Skeletal muscle tissue (tissue), 4 donors: ENCODE data around the gene ANKHD1. TPM values are rescaled to one million over a fixed set of nuclear protein-coding genes. Genes with fewer than 3 reads are reported as not detected.

ENCODE experiments used
- H3K27ac ChIP-seq: one replicate; pipeline ENCODE4 v1.7.0; 2013; ENCODE audit warnings: mild to moderate bottlenecking, low read depth, low read length, inconsistent platforms
- H3K27me3 ChIP-seq, 3 donors: one replicate each; pipeline ENCODE4 v1.7.0; 2013; ENCODE audit warnings: low read length in 3 of 3; ENCODE audit not compliant: control insufficient read depth in 3 of 3, insufficient read depth in 3 of 3
- H3K36me3 ChIP-seq, 3 donors: one replicate each; pipeline ENCODE4 v1.7.0; 2013; ENCODE audit warnings: low read length in 3 of 3; ENCODE audit not compliant: control insufficient read depth in 3 of 3, insufficient read depth in 3 of 3
- H3K4me1 ChIP-seq, 3 donors: one replicate each; pipeline ENCODE4 v1.7.0; 2013; ENCODE audit warnings: low read length in 3 of 3, mild to moderate bottlenecking in 3 of 3; ENCODE audit not compliant: control insufficient read depth in 3 of 3, insufficient read depth in 3 of 3
- H3K4me3 ChIP-seq, 3 donors: one replicate each; pipeline ENCODE4 v1.7.0; 2013; ENCODE audit warnings: low read length in 3 of 3
- H3K9ac ChIP-seq, 3 donors: one replicate each; pipeline ENCODE4 v1.7.0; 2013; ENCODE audit warnings: low read length in 3 of 3, mild to moderate bottlenecking in 3 of 3, moderate library complexity in 2 of 3, low read depth in 1 of 3
- H3K9me3 ChIP-seq, 3 donors: one replicate each; pipeline ENCODE4 v1.7.0; 2013; ENCODE audit warnings: low read length in 3 of 3; ENCODE audit not compliant: control insufficient read depth in 3 of 3
- total RNA-seq: library from RNA; depleted of rRNA; stranded (reverse); fragments of >200 nt; gene quantifications from one replicate; pipeline ENCODE4 v1.2.3, GENCODE V29; 2014
- donor health status: Osteomylitis.

The ANKHD1 gene
- total RNA-seq, 1 donor from 2014 or later = 85.1 TPM

DNA sequence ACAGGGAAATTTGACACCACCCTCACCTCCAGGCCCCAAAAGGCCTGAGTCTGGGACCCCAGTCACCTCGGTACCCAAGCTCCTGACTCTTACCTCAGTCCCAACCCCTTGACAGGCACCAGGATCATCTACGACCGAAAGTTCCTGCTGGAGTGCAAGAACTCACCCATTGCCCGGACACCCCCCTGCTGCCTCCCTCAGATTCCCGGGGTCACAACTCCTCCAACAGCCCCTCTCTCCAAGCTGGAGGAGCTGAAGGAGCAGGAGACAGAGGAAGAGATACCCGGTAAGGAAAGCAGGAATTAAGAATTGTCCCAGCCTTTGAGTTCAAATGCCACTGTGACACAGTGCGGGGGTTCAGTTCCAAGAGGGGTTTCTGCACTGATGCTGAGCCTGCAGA lies 147.2 kb downstream of the ANKHD1 start:
- Histone ChIP-seq H3K4me1 (peaks cover 41 to 50% (median 47%) of the 10 kb centered on the region in 3 donors), H3K27ac (peak overlapping the region; percentile 99), H3K9ac (peak overlapping the region; percentile 94 to 97 (median 95)), H3K9me3 (no peaks in the 10 kb centered on the region), H3K27me3 (no peaks in the 10 kb centered on the region), H3K36me3 (peaks cover 14 to 39% (median 34%) of the 10 kb centered on the region in 3 donors), H3K4me3 (peak overlapping the region; percentile 80 to 84 (median 83))

GRCh38 chr5:140549237-140550144 lies 147.9 kb downstream of the ANKHD1 start:
- H3K9me3 ChIP-seq = no peaks in the 10 kb centered on the region
- H3K9ac ChIP-seq = peak overlapping the region; percentile 94 to 97 (median 95)
- H3K4me3 ChIP-seq = peak overlapping the region in 1 of 3 donors; percentile 41
- peaks cover 14 to 34% (median 31%) of the 10 kb centered on the region in 3 donors for H3K36me3 ChIP-seq
- H3K27me3 ChIP-seq = no peaks in the 10 kb centered on the region
- peak overlapping the region; percentile 99 for H3K27ac ChIP-seq
- H3K4me1 ChIP-seq = peaks cover 43 to 54% (median 47%) of the 10 kb centered on the region in 3 donors

- H3K9ac ChIP-seq = peak overlapping the region in 2 of 3 donors; percentile 94 to 97
- H3K4me1 ChIP-seq = peaks cover 45 to 61% (median 47%) of the 10 kb centered on the region in 3 donors
- H3K36me3 ChIP-seq = peaks cover 14 to 29% (median 25%) of the 10 kb centered on the region in 3 donors
- peak overlapping the region; percentile 99 for H3K27ac ChIP-seq
- H3K9me3 ChIP-seq = no peaks in the 10 kb centered on the region
- H3K27me3 ChIP-seq = no peaks in the 10 kb centered on the region
- H3K4me3 ChIP-seq = no peak overlapping the region
These were observed 148.8 kb downstream of the ANKHD1 start for GRCh38 chr5:140550147-140551079.

GRCh38 chr5:140551872-140552271 lies 150.2 kb downstream of the ANKHD1 start:
- Histone ChIP-seq H3K36me3 (peaks cover 14 to 29% (median 25%) of the 10 kb centered on the region in 3 donors), H3K9ac (no peak overlapping the region), H3K4me3 (no peak overlapping the region), H3K27me3 (no peaks in the 10 kb centered on the region), H3K4me1 (peaks cover 48 to 64% (median 51%) of the 10 kb centered on the region in 3 donors), H3K9me3 (no peaks in the 10 kb centered on the region), H3K27ac (no peak overlapping the region)

- peaks cover 17 to 35% (median 25%) of the 10 kb centered on the region in 3 donors for H3K36me3 ChIP-seq
- H3K4me1 ChIP-seq = peaks cover 37 to 54% (median 43%) of the 10 kb centered on the region in 3 donors
- no peaks in the 10 kb centered on the region for H3K27me3 ChIP-seq
- no peaks in the 10 kb centered on the region for H3K9me3 ChIP-seq
- H3K9ac ChIP-seq = no peak overlapping the region
- no peak overlapping the region for H3K27ac ChIP-seq
- no peak overlapping the region for H3K4me3 ChIP-seq
These were observed 152.0 kb downstream of the ANKHD1 start for GRCh38 chr5:140553657-140554056.

- H3K4me3 ChIP-seq = no peak overlapping the region
- H3K9me3 ChIP-seq = no peaks in the 10 kb centered on the region
- H3K27ac ChIP-seq = no peak overlapping the region
- H3K9ac ChIP-seq = no peak overlapping the region
- no peaks in the 10 kb centered on the region for H3K27me3 ChIP-seq
- peaks cover 20 to 37% (median 25%) of the 10 kb centered on the region in 3 donors for H3K36me3 ChIP-seq
- peaks cover 29 to 46% (median 35%) of the 10 kb centered on the region in 3 donors for H3K4me1 ChIP-seq
These were observed 152.8 kb downstream of the ANKHD1 start for GRCh38 chr5:140554454-140554853.

DNA sequence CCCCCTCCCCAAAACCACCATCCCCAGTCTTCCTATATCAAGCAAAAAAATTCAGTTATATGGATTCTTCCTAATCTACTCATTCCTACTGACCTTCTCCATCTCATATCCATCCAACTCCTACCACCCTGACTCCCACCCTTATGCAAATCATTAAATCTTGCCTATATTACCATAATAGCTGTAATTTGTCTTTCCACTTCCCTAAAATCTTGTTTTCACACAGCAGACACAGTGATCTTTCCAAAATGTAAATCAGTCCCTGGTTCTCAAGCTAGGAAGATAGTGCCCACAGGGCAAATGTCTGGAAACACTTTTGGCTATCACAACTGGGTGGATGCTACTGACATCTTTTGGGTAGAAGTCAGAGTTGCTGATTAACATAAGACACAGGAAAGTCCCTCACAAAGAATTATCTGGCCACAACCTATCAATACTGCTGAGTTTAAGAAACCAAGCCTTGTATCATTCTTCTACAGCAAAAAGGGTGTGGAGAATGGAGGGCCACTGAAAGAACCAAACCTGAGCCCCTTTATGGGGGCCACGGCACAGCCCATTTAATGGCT lies 154.2 kb downstream of the ANKHD1 start:
- peak overlapping the region in 1 of 3 donors; percentile 76 for H3K4me3 ChIP-seq
- no peak overlapping the region for H3K27ac ChIP-seq
- H3K9me3 ChIP-seq = no peaks in the 10 kb centered on the region
- peaks cover 17 to 33% (median 25%) of the 10 kb centered on the region in 3 donors for H3K4me1 ChIP-seq
- peak overlapping the region in 1 of 3 donors; percentile 97 for H3K9ac ChIP-seq
- no peaks in the 10 kb centered on the region for H3K27me3 ChIP-seq
- H3K36me3 ChIP-seq = peaks cover 25 to 37% (median 26%) of the 10 kb centered on the region in 3 donors

DNA sequence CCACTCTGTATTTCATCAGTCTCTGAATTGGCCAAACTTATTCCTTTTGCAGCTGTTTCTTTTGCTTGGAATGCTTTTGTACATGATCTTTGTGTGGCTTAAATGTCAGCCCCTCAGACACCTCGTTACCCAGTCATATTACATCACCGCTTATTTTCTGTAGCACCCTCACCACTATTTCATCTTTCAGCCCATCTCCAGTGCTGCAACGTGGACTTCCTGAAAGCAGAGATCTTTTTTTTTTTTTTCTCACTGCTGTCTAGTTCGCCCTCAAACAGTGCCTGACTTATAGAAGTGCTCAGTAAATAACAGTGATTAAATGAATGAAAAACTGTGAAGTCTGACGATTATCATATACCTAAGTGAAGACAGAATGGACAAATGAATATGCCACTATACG lies 154.8 kb downstream of the ANKHD1 start:
- Histone ChIP-seq H3K27ac (peak overlapping the region; percentile 93), H3K36me3 (peaks cover 25 to 36% (median 28%) of the 10 kb centered on the region in 3 donors)

GRCh38 chr5:140557136-140557805 lies 155.6 kb downstream of the ANKHD1 start, which contains the start of gene SRA1:
SRA1 (minus strand) TSS chr5:140557473; CDS start chr5:140557452, 21 bp downstream.
- H3K36me3 ChIP-seq = peaks cover 20 to 32% (median 32%) of the 10 kb centered on the region in 3 donors
- peaks cover 23 to 43% (median 33%) of the 10 kb centered on the region in 3 donors for H3K4me1 ChIP-seq

More for the DNA sequence above, 154.8 kb downstream of the ANKHD1 start:
- peaks cover 16 to 35% (median 25%) of the 10 kb centered on the region in 3 donors for H3K4me1 ChIP-seq
- H3K9me3 ChIP-seq = no peaks in the 10 kb centered on the region
- H3K4me3 ChIP-seq = peak overlapping the region; percentile 76 to 90 (median 84)
- no peaks in the 10 kb centered on the region for H3K27me3 ChIP-seq
- H3K9ac ChIP-seq = peak overlapping the region; percentile 84 to 97 (median 95)

More at GRCh38 chr5:140557136-140557805, 155.6 kb downstream of the ANKHD1 start, which contains the start of gene SRA1:
- Histone ChIP-seq H3K27ac (peak within 1 kb of the TSS; percentile 93), H3K9me3 (no peaks in the 10 kb centered on the region), H3K9ac (peak within 1 kb of the TSS; percentile 84 to 97 (median 95)), H3K27me3 (no peaks in the 10 kb centered on the region), H3K4me3 (peak within 1 kb of the TSS; percentile 76 to 90 (median 84))
